HCT116 (cell line): ENCODE measurements around the gene NACC2. TPM values are rescaled to one million over a fixed set of nuclear protein-coding genes. Genes with fewer than 3 reads are reported as not detected.

Experiments used
- ATAC-seq: fragments of 200-7000 bp; cut with Tn5 transposase; 2 replicates; pipeline ENCODE4 v1.9.1; 2020; ENCODE audit warnings: mild to moderate bottlenecking, moderate library complexity
- BruUV-seq: library from RNA; stranded (reverse); fragments of 400-500 nt; replicated peaks from 2 replicates; lab custom pipeline; 2021; lab: Mats Ljungman, UMichigan
- CTCF ChIA-PET: fragments of 300-600 bp; sonication (Branson Sonifier 250); formaldehyde crosslinking; loops from one replicate; lab custom pipeline; 2021; ENCODE audit warnings: antibody characterized with exemption; lab: Charles Lee
- POLR2A ChIA-PET: fragments of 300-600, 350-600 bp; sonication (Branson Sonifier 250); formaldehyde crosslinking; loops from one replicate; lab custom pipeline; 2021; ENCODE audit warnings: antibody characterized with exemption; lab: Charles Lee
- RAD21 ChIA-PET, 2 experiments: fragments of 300-600 bp; sonication (Branson Sonifier 250); formaldehyde crosslinking; loops; one replicate each; lab custom pipeline; 2023; ENCODE audit warnings: low total read pairs in 2 of 2; ENCODE audit not compliant: uncharacterized antibody in 2 of 2, unreplicated experiment in 2 of 2, low non-redundant PET in 1 of 2; lab: Charles Lee
- DNase-seq: peaks from one replicate; pipeline ENCODE4 v3.0.0-alpha.2; 2010; ENCODE audit warnings: low read depth, low spot score
- H2AFZ ChIP-seq: fragments of 200-600 bp; shearing (Covaris generic), sonication (generic); 2 replicates; pipeline ENCODE4 v1.6.1; 2017; ENCODE audit warnings: low read depth, mixed run types, mixed read lengths, antibody characterized with exemption, low read length; ENCODE audit not compliant: poor library complexity, severe bottlenecking
- H3K27ac ChIP-seq: 2 replicates; pipeline ENCODE4 v1.5.1; 2012; ENCODE audit warnings: low read depth, low read length
- H3K27me3 ChIP-seq: fragments of 200-600 bp; sonication (generic); 2 replicates; pipeline ENCODE4 v1.6.1; 2016; ENCODE audit warnings: mixed run types, low read length, mixed read lengths; ENCODE audit not compliant: insufficient read depth
- H3K36me3 ChIP-seq, 2 experiments: fragments of 200-500 bp in 1 of 2; fragments of 200-600 bp in 1 of 2; sonication (Bioruptor generic) in 1 of 2; sonication (generic) in 1 of 2; 2 replicates each; pipeline versions ENCODE4 v1.5.1 to v1.6.1; 2014 to 2016; ENCODE audit warnings: low read length in 2 of 2, inconsistent platforms in 1 of 2, mixed read lengths in 1 of 2, mixed run types in 1 of 2; ENCODE audit not compliant: insufficient read depth in 2 of 2, control insufficient read depth in 1 of 2
- H3K4me1 ChIP-seq, 2 experiments: fragments of 200-600 bp in 1 of 2; sonication (generic) in 1 of 2; 2 replicates each; pipeline versions ENCODE4 v1.5.1 to v1.6.1; 2012 to 2017; ENCODE audit warnings: low read length in 2 of 2, inconsistent platforms in 1 of 2, mild to moderate bottlenecking in 1 of 2, mixed read lengths in 1 of 2, mixed run types in 1 of 2, moderate library complexity in 1 of 2; ENCODE audit not compliant: insufficient read depth in 2 of 2, control insufficient read depth in 1 of 2
- H3K4me2 ChIP-seq: fragments of 200-600 bp; sonication (generic); 2 replicates; pipeline ENCODE4 v1.6.1; 2017; ENCODE audit warnings: mixed run types, low read length, mixed read lengths
- H3K4me3 ChIP-seq, 2 experiments: fragments of 200-600 bp in 1 of 2; sonication (generic) in 1 of 2; replicated peaks in 1 of 2; 2 replicates each; pipeline ENCODE4 v1.5.1; 2011 to 2016; ENCODE audit warnings: low read length in 2 of 2, control low read depth in 1 of 2, low read depth in 1 of 2, mild to moderate bottlenecking in 1 of 2, mixed read lengths in 1 of 2, mixed run types in 1 of 2
- H3K79me2 ChIP-seq: fragments of 200-600 bp; sonication (generic); 2 replicates; pipeline ENCODE4 v1.6.1; 2017; ENCODE audit warnings: mild to moderate bottlenecking, mixed run types, low read length, moderate library complexity, mixed read lengths; ENCODE audit not compliant: insufficient read depth
- H3K9ac ChIP-seq: fragments of 200-600 bp; sonication (generic); 2 replicates; pipeline ENCODE4 v1.6.1; 2016; ENCODE audit warnings: low read length, mixed read lengths
- H3K9me2 ChIP-seq: fragments of 200-600 bp; sonication (generic), shearing (Covaris generic); 2 replicates; pipeline ENCODE4 v1.6.1; 2017; ENCODE audit warnings: mixed run types, mild to moderate bottlenecking, moderate library complexity; ENCODE audit not compliant: insufficient read depth
- H3K9me3 ChIP-seq, 2 experiments: fragments of 200-500 bp in 1 of 2; fragments of 200-600 bp in 1 of 2; sonication (Bioruptor generic) in 1 of 2; sonication (generic) in 1 of 2; 2 replicates each; pipeline ENCODE4 v1.6.1; 2014 to 2017; ENCODE audit warnings: low read length in 2 of 2, mixed read lengths in 2 of 2, inconsistent platforms in 1 of 2, low read depth in 1 of 2, mild to moderate bottlenecking in 1 of 2, mixed run types in 1 of 2, moderate library complexity in 1 of 2; ENCODE audit not compliant: control insufficient read depth in 1 of 2, insufficient read depth in 1 of 2
- H4K20me1 ChIP-seq: fragments of 200-600 bp; sonication (generic), shearing (Covaris generic); 2 replicates; pipeline ENCODE4 v1.6.1; 2017; ENCODE audit warnings: mixed run types, mild to moderate bottlenecking, moderate library complexity; ENCODE audit not compliant: insufficient read depth
- CBX3 ChIP-seq: IDR thresholded peaks from 2 replicates; pipeline ENCODE4 v1.6.1; 2012; ENCODE audit warnings: low read depth
- CEBPB ChIP-seq: IDR thresholded peaks from 2 replicates; pipeline ENCODE4 v1.6.1; 2012; ENCODE audit warnings: low read depth
- EGR1 ChIP-seq: IDR thresholded peaks from 2 replicates; pipeline ENCODE4 v1.6.1; 2012; ENCODE audit warnings: low read depth
- ELF1 ChIP-seq: IDR thresholded peaks from 2 replicates; pipeline ENCODE4 v1.6.1; 2012; ENCODE audit warnings: low read depth, borderline replicate concordance
- JUND ChIP-seq: IDR thresholded peaks from 2 replicates; pipeline ENCODE4 v1.6.1; 2012
- POLR2A ChIP-seq: IDR thresholded peaks from 2 replicates; pipeline ENCODE4 v1.7.0; 2011; ENCODE audit warnings: borderline replicate concordance; ENCODE audit not compliant: insufficient read depth, insufficient read length; ENCODE audit errors: extremely low read depth
- RAD21 ChIP-seq: IDR thresholded peaks from 2 replicates; pipeline ENCODE4 v1.6.1; 2012; ENCODE audit warnings: low read depth, mild to moderate bottlenecking
- SIN3A ChIP-seq: IDR thresholded peaks from 2 replicates; pipeline ENCODE4 v1.6.1; 2012; ENCODE audit warnings: low read depth
- SP1 ChIP-seq: IDR thresholded peaks from 2 replicates; pipeline ENCODE4 v1.6.1; 2012; ENCODE audit warnings: low read depth
- SRF ChIP-seq: IDR thresholded peaks from 2 replicates; pipeline ENCODE4 v1.6.1; 2012; ENCODE audit warnings: low read depth
- YY1 ChIP-seq: IDR thresholded peaks from 2 replicates; pipeline ENCODE4 v1.6.1; 2011; ENCODE audit warnings: low read length, low read depth, moderate library complexity, mild to moderate bottlenecking; ENCODE audit not compliant: insufficient replicate concordance; ENCODE audit errors: extremely low read depth
- intact Hi-C: fragments of 100-400 bp; cut with micrococcal nuclease; formaldehyde crosslinking; loops from 2 replicates; pipeline ENCODE4 v1.10.0; 2022
- total RNA-seq: library from RNA; stranded (reverse); gene quantifications from one replicate; pipeline ENCODE4 v1.2.1, GENCODE V29; 2021; ENCODE audit not compliant: unreplicated experiment
- TF ChIP-seq, protein P1 (sequence below), 3 experiments: fragments of 200-600 bp in 1 of 3; sonication (generic) in 1 of 3; IDR thresholded peaks in 2 of 3; conservative IDR thresholded peaks in 1 of 3; 2 replicates each; pipeline ENCODE4 v1.5.1; 2012 to 2017; ENCODE audit warnings: low read depth in 2 of 3, low read length in 2 of 3, antibody characterized with exemption in 1 of 3, borderline replicate concordance in 1 of 3, control low read depth in 1 of 3, mild to moderate bottlenecking in 1 of 3, mixed read lengths in 1 of 3, mixed run types in 1 of 3, moderate library complexity in 1 of 3; ENCODE audit not compliant: insufficient read depth in 1 of 3
- TF ChIP-seq, protein P2 (sequence below): IDR thresholded peaks from 2 replicates; pipeline ENCODE4 v1.6.1; 2011; ENCODE audit warnings: mild to moderate bottlenecking, low read length, moderate library complexity; ENCODE audit not compliant: insufficient replicate concordance; ENCODE audit errors: extremely low read depth
- TF ChIP-seq, protein P3 (sequence below): IDR thresholded peaks from 2 replicates; pipeline ENCODE4 v1.6.1; 2012
- TF ChIP-seq, protein P4 (sequence below): IDR thresholded peaks from 2 replicates; pipeline ENCODE4 v1.6.1; 2012

NACC2 gene
- total RNA-seq, 1 experiment from 2014 or later: 27.8 TPM

DNA sequence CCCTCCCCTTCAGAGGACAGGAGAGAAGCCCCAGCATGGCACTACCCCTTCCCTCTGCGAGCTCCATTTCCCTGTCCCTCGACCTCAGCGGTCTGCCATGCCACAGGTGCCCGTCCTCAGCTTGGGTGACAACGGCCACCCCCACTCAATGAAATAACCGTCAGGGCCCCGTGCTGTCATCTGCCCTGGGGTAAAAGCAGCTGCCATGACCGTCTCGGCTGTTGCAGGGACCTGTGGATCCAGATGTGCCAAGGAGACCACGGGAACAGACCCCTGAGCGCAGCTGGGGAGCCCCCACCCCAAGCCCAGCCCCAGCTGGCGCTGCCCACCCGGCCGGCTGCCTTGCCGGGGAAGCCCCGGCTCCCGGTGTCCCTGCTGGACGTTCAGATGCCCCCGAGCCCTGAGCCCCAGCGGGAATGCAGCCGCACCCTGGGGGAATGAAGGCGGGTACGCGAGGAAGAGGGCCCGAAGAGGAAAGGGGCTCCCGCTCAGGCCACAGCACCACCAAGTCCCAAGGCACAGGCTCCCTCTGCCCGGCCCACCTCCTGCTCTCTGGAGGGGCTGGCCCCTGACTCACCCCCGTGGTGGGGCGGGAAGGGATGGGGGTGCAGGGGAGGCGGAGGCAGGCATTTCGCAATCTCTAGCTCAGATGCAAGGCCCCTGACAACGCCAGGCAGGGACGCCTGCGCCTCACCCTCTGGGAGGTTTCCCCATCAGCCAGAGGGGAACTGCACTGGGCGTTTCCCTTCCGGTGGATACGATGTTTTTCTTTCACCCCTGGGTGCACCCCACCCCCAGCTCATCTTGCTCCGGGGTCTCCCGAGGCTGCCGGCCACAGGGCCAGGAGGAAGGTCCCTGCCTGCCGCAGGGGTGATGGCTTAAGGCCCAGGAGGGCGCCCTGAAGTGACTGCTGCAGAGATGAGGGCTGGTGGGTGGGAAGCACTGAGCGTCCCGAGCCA, 49.2 kb downstream of the NACC2 start:
- Histone ChIP-seq H3K4me3 (no peak overlapping the region), H3K27ac (no peak overlapping the region), H3K9me3 (no peaks in the 10 kb centered on the region), H3K79me2 (peaks cover 52% of the 10 kb centered on the region), H3K4me1 (peaks cover 3 to 4% of the 10 kb centered on the region in 2 experiments), H2AFZ (no peak overlapping the region), H3K9ac (no peak overlapping the region), H3K4me2 (no peak overlapping the region), H3K36me3 (peaks cover 7% of the 10 kb centered on the region in 2 experiments; a peak in 3 of 4 replicates), H3K27me3 (no peaks in the 10 kb centered on the region), H3K9me2 (no peaks in the 10 kb centered on the region), H4K20me1 (no peaks in the 10 kb centered on the region)
- TF ChIP-seq YY1: no peak
- TF ChIP-seq CBX3: no peak
- no peak for TF ChIP-seq SP1
- TF ChIP-seq SRF: no peak
- no peak for TF ChIP-seq ELF1
- no TSS peak for BruUV-seq
- CTCF ChIA-PET: no interaction called here
- POLR2A ChIA-PET: no interaction called here
- DNase-seq: no peak
- intact Hi-C loops: no loop called here
- RAD21 ChIA-PET: no interaction called here
- no peak for ATAC-seq

DNA sequence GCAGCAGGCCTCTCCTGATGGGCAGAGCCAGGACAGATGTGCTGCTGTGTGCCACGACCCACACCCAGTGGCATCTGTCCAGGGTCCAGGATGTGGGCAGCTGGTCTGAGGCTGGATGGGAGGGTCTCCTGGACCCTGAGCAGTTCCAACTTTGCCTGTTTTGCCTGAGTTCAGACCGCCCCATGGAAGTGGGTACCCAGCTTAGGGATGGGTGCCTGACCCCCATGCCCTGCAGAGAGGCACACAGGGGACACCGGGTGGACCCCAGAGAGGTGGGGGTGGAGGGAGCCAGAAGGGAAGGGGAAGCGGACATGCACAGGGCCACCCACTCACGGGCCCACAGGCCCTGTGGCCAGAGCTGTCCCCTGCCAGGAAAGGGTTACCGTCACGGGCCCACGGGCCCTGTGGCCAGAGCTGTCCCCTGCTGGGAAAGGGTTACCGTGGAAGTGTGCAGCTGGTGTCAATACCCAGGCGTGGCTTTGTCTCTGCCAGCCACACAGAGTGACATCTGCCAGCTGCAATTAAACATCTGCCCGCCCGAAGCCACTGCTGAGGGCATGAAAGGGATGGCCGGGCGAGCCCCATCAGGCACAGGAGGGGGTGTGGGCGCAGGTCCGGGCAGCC, 50.0 kb downstream of the NACC2 start:
- no peaks in the 10 kb centered on the region for H3K27me3 ChIP-seq
- H3K9me3 ChIP-seq: no peaks in the 10 kb centered on the region
- no peak overlapping the region for H3K4me2 ChIP-seq
- no TSS peak for BruUV-seq
- H3K27ac ChIP-seq: no peak overlapping the region
- H3K79me2 ChIP-seq: peaks cover 46% of the 10 kb centered on the region
- no peaks in the 10 kb centered on the region for H4K20me1 ChIP-seq
- CTCF ChIA-PET: no interaction called here
- intact Hi-C loops: no loop called here
- POLR2A ChIA-PET: no interaction called here
- H2AFZ ChIP-seq: no peak overlapping the region
- H3K4me1 ChIP-seq: no peaks in the 10 kb centered on the region
- ATAC-seq (no peak), DNase-seq (no peak)
- no peak overlapping the region for H3K9ac ChIP-seq
- H3K36me3 ChIP-seq: peaks cover 7 to 8% of the 10 kb centered on the region in 2 experiments; a peak in 3 of 4 replicates
- RAD21 ChIA-PET: no interaction called here
- H3K9me2 ChIP-seq: no peaks in the 10 kb centered on the region
- H3K4me3 ChIP-seq: no peak overlapping the region
- no peak for TF ChIP-seq CBX3
- TF ChIP-seq SRF: no peak
- TF ChIP-seq, protein P1, sequence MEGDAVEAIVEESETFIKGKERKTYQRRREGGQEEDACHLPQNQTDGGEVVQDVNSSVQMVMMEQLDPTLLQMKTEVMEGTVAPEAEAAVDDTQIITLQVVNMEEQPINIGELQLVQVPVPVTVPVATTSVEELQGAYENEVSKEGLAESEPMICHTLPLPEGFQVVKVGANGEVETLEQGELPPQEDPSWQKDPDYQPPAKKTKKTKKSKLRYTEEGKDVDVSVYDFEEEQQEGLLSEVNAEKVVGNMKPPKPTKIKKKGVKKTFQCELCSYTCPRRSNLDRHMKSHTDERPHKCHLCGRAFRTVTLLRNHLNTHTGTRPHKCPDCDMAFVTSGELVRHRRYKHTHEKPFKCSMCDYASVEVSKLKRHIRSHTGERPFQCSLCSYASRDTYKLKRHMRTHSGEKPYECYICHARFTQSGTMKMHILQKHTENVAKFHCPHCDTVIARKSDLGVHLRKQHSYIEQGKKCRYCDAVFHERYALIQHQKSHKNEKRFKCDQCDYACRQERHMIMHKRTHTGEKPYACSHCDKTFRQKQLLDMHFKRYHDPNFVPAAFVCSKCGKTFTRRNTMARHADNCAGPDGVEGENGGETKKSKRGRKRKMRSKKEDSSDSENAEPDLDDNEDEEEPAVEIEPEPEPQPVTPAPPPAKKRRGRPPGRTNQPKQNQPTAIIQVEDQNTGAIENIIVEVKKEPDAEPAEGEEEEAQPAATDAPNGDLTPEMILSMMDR (IDR thresholded peaks at IDR 0.05 in 2 of 3, conservative IDR thresholded peaks at IDR 0.05 in 1 of 3; ENCODE audit: borderline replicate concordance in 1 of 3, insufficient read depth in 1 of 3, low read depth in 2 of 3, low read length in 2 of 3): no peak
- TF ChIP-seq, protein P2, sequence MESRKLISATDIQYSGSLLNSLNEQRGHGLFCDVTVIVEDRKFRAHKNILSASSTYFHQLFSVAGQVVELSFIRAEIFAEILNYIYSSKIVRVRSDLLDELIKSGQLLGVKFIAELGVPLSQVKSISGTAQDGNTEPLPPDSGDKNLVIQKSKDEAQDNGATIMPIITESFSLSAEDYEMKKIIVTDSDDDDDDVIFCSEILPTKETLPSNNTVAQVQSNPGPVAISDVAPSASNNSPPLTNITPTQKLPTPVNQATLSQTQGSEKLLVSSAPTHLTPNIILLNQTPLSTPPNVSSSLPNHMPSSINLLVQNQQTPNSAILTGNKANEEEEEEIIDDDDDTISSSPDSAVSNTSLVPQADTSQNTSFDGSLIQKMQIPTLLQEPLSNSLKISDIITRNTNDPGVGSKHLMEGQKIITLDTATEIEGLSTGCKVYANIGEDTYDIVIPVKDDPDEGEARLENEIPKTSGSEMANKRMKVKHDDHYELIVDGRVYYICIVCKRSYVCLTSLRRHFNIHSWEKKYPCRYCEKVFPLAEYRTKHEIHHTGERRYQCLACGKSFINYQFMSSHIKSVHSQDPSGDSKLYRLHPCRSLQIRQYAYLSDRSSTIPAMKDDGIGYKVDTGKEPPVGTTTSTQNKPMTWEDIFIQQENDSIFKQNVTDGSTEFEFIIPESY: no peak
- TF ChIP-seq, protein P3, sequence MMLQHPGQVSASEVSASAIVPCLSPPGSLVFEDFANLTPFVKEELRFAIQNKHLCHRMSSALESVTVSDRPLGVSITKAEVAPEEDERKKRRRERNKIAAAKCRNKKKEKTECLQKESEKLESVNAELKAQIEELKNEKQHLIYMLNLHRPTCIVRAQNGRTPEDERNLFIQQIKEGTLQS: no peak
- no peak for TF ChIP-seq SIN3A
- no peak for TF ChIP-seq ELF1
- TF ChIP-seq YY1: no peak
- no peak for TF ChIP-seq CEBPB
- no peak for TF ChIP-seq POLR2A
- TF ChIP-seq RAD21: no peak
- TF ChIP-seq EGR1: no peak
- TF ChIP-seq, protein P4, sequence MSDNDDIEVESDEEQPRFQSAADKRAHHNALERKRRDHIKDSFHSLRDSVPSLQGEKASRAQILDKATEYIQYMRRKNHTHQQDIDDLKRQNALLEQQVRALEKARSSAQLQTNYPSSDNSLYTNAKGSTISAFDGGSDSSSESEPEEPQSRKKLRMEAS: no peak
- no peak for TF ChIP-seq JUND
